Smooth muscle cell (in vitro differentiated cells): Measurements from ENCODE around the gene TRIP4. TPM values are rescaled to one million over a fixed set of nuclear protein-coding genes. Genes with fewer than 3 reads are reported as not detected.
"Not testable (repeated sequence)": the region's sequence is repeated elsewhere in the genome, so short reads cannot be mapped to it uniquely, and the experiment has no call there.

Experiments used
- DNase-seq: peaks from one replicate; lab custom pipeline; 2025; ENCODE audit not compliant: unreplicated experiment; lab: John Stamatoyannopoulos, UW
- H2AFZ ChIP-seq: fragments of 200-600 bp; sonication (generic); 2 replicates; pipeline ENCODE4 v1.6.0; 2016; ENCODE audit warnings: antibody characterized with exemption, low read depth, mild to moderate bottlenecking
- H3F3A ChIP-seq: fragments of 200-600 bp; sonication (generic); 2 replicates; pipeline ENCODE4 v1.6.0; 2017; ENCODE audit warnings: antibody characterized with exemption, low read depth
- H3K27ac ChIP-seq: fragments of 200-600 bp; sonication (generic); 2 replicates; pipeline ENCODE4 v1.5.1; 2016; ENCODE audit warnings: low read depth, mild to moderate bottlenecking
- H3K27me3 ChIP-seq: fragments of 200-600 bp; sonication (generic); 2 replicates; pipeline ENCODE4 v1.6.1; 2016; ENCODE audit warnings: low read depth, mild to moderate bottlenecking
- H3K36me3 ChIP-seq: fragments of 200-600 bp; sonication (generic); 2 replicates; pipeline ENCODE4 v1.5.1; 2016; ENCODE audit warnings: low read depth
- H3K4me1 ChIP-seq: fragments of 200-600 bp; sonication (generic); 2 replicates; pipeline ENCODE4 v1.5.1; 2016; ENCODE audit warnings: low read depth
- H3K4me2 ChIP-seq: fragments of 200-600 bp; sonication (generic); 2 replicates; pipeline ENCODE4 v1.6.0; 2016; ENCODE audit warnings: mild to moderate bottlenecking
- H3K4me3 ChIP-seq: fragments of 200-600 bp; sonication (generic); 2 replicates; pipeline ENCODE4 v1.5.1; 2016; ENCODE audit warnings: mild to moderate bottlenecking
- H3K79me2 ChIP-seq: fragments of 200-600 bp; sonication (generic); 2 replicates; pipeline ENCODE4 v1.6.0; 2016; ENCODE audit warnings: low read depth, mild to moderate bottlenecking
- H3K9ac ChIP-seq: fragments of 200-600 bp; sonication (generic); 2 replicates; pipeline ENCODE4 v1.6.0; 2016; ENCODE audit warnings: low read depth
- H3K9me3 ChIP-seq: fragments of 200-600 bp; sonication (generic); replicated peaks from 2 replicates; pipeline ENCODE4 v1.5.1; 2016; ENCODE audit warnings: low read depth
- H4K20me1 ChIP-seq: fragments of 200-600 bp; sonication (generic); 2 replicates; pipeline ENCODE4 v1.6.0; 2016; ENCODE audit warnings: low read depth
- WGBS: methylation state at CpG from one replicate; pipeline ENCODE4 v1.1.7; 2016; ENCODE audit warnings: low lambda C conversion rate; 5-methylcytosine and 5-hydroxymethylcytosine counted together
- polyA plus RNA-seq: library from polyadenylated mRNA; unstranded; fragments of >200 nt; fragmentation: Nextera tagmentation; extraction: Ambion mirVana; gene quantifications from 2 replicates; pipeline ENCODE4 v1.2.1, GENCODE V29; 2016
- total RNA-seq: library from RNA; depleted of rRNA; stranded (reverse); fragments of >200 nt; gene quantifications from 2 replicates; pipeline ENCODE4 v1.2.3, GENCODE V29; 2014
- TF ChIP-seq, protein P1 (sequence below): fragments of 200-600 bp; sonication (generic); IDR thresholded peaks from 2 replicates; pipeline ENCODE4 v1.5.1; 2017; ENCODE audit warnings: borderline replicate concordance, mild to moderate bottlenecking, antibody characterized with exemption; ENCODE audit not compliant: insufficient read depth, poor library complexity, severe bottlenecking

Gene TRIP4
- total and polyA plus RNA-seq, 2 experiments from 2014 or later, result 15.0 to 22.4 TPM

DNA sequence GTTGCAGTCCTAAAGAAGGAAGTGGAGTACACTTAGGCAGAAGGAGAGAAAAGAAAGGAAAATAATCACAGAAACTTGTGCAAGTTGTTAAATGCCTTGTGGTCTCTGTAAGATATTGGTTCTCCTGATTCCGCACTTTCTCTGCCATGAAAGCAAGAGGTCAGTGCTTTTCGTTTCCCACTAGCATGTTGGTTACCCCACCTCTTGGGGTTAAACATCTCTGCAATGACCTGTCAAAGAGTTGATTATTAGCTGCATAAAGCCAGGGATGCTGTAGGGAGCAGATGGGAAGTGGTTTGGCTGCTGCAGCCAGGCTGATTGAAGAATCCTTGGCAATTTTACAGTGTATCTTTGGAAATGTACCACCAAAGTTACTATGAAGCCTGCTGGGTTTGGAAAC lies 106.0 kb downstream of the TRIP4 start:
- Histone ChIP-seq H3K9me3 (no peaks in the 10 kb centered on the region), H3K27me3 (no peaks in the 10 kb centered on the region), H3K4me3 (no peak overlapping the region), H3K4me1 (no peaks in the 10 kb centered on the region), H3K36me3 (no peaks in the 10 kb centered on the region), H3K79me2 (peaks cover 65% of the 10 kb centered on the region), H3K4me2 (no peak overlapping the region), H3F3A (no peaks in the 10 kb centered on the region), H2AFZ (no peak overlapping the region), H4K20me1 (peaks cover 98% of the 10 kb centered on the region), H3K9ac (no peak overlapping the region), H3K27ac (no peak overlapping the region)
- DNase-seq, result no peak
- TF ChIP-seq, protein P1, sequence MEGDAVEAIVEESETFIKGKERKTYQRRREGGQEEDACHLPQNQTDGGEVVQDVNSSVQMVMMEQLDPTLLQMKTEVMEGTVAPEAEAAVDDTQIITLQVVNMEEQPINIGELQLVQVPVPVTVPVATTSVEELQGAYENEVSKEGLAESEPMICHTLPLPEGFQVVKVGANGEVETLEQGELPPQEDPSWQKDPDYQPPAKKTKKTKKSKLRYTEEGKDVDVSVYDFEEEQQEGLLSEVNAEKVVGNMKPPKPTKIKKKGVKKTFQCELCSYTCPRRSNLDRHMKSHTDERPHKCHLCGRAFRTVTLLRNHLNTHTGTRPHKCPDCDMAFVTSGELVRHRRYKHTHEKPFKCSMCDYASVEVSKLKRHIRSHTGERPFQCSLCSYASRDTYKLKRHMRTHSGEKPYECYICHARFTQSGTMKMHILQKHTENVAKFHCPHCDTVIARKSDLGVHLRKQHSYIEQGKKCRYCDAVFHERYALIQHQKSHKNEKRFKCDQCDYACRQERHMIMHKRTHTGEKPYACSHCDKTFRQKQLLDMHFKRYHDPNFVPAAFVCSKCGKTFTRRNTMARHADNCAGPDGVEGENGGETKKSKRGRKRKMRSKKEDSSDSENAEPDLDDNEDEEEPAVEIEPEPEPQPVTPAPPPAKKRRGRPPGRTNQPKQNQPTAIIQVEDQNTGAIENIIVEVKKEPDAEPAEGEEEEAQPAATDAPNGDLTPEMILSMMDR, result no peak
- WGBS, result 89% methylated on average over 2 of the region's 2 CpGs

DNA sequence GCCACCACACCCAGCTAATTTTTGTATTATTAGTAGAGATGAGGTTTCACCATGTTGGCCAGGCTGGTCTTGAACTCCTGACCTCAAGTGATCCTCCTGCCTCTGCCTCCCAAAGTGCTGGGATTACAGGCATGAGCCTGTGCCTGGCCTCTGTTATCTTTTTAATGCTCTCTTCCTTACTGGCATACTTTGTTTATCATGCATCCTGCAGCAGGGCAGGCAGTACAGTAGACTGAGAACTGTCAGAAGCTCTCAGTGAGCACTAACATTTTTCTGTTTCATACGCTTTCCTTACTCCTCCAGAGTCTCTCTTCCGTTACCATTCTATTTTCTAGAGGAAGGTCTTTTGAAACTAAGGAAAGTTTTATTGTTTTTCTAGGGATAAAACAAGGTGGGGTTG lies 108.3 kb downstream of the TRIP4 start:
- not testable (repeated sequence) for H3K9ac ChIP-seq, H3K27ac ChIP-seq, DNase-seq, H3F3A ChIP-seq, H3K36me3 ChIP-seq, H3K4me3 ChIP-seq, H2AFZ ChIP-seq, H3K9me3 ChIP-seq, H3K4me1 ChIP-seq, H3K27me3 ChIP-seq, H3K4me2 ChIP-seq
- Histone ChIP-seq H4K20me1 (peaks cover 100% of the 10 kb centered on the region), H3K79me2 (peaks cover 60% of the 10 kb centered on the region)
- 55% methylated on average over 2 of the region's 2 CpGs for WGBS

DNA sequence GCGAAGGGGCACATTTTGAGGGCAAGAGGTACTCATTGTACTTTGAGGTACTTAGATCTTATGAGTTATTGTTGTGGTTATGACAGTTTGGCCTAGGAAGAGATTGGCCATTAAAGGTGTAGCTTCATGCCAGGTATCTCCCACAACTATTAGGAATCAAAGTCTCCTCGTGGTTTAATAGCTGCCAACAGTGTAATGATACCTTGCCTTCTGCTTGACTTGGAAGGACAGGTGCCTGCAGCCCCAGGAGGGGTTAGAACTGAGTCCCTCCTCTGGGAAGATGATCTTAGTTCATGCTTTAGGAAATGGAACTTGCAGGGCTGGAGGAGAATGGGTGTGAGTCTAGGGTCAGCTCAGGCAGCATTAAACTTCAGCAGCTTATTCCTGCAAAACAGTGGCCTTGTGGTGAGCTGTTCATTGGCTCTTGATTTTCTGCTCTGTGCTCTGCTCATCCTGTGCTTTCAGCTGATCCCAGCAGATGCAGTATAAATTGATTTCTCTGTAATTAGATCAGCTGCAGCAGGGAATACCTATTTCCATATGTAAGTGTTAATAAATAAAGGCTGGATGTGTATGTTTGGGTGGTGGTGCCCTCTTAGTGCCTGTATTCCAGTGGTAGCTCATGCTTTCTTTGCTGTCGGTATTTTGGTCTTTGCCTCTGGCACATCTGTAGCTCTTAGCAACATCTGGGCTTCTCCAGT lies 113.2 kb downstream of the TRIP4 start:
- 64% methylated on average over 3 of the region's 3 CpGs for WGBS
- H3K4me1 ChIP-seq, result peaks cover 15% of the 10 kb centered on the region
- peaks cover 66% of the 10 kb centered on the region for H3K79me2 ChIP-seq

DNA sequence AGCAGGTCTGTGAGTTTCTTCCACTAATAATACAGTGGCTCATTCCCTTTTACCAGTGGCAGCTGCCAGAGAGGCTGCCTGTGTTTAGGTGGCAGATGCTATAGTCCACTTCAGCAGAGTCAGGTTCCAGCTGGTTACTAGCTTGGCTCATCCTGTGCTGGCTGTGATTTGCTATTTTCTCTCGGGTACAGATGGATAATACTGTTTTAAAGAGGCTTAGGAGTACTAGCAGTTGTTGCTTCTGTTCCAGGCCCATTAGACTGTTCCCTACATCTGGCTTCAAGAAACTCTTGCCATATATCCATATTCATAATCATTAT lies 113.7 kb downstream of the TRIP4 start:
- WGBS, result 77% methylated on average over 1 of the region's 1 CpG
- H3K4me3 ChIP-seq, result no peak overlapping the region
- H3K9me3 ChIP-seq, result no peaks in the 10 kb centered on the region
- peaks cover 28% of the 10 kb centered on the region for H3F3A ChIP-seq
- H3K4me1 ChIP-seq, result peaks cover 15% of the 10 kb centered on the region
- DNase-seq, result no peak
- no peak overlapping the region for H2AFZ ChIP-seq
- no peaks in the 10 kb centered on the region for H3K27me3 ChIP-seq
- H3K36me3 ChIP-seq, result no peaks in the 10 kb centered on the region
- H3K9ac ChIP-seq, result no peak overlapping the region
- H3K27ac ChIP-seq, result no peak overlapping the region
- peaks cover 100% of the 10 kb centered on the region for H4K20me1 ChIP-seq
- peaks cover 61% of the 10 kb centered on the region for H3K79me2 ChIP-seq
- TF ChIP-seq, protein P1, result no peak
- no peak overlapping the region for H3K4me2 ChIP-seq

More for the DNA sequence above, 113.2 kb downstream of the TRIP4 start:
- Histone ChIP-seq H3K4me2 (no peak overlapping the region), H3K4me3 (no peak overlapping the region), H3K9ac (no peak overlapping the region), H3F3A (peaks cover 28% of the 10 kb centered on the region), H3K27me3 (no peaks in the 10 kb centered on the region), H2AFZ (no peak overlapping the region), H3K27ac (no peak overlapping the region), H4K20me1 (peaks cover 100% of the 10 kb centered on the region), H3K36me3 (no peaks in the 10 kb centered on the region), H3K9me3 (no peaks in the 10 kb centered on the region)
- no peak for DNase-seq
- TF ChIP-seq, protein P1, result no peak
